Hematopoietic multipotent progenitor cell treated with erythropoietin and hydrocortisone succinate and interleukin-3 and kit ligand, for 4 days (in vitro differentiated cells): ENCODE results near the gene EVC.

ENCODE experiments used
- DNase-seq: peaks from one replicate; pipeline ENCODE4 v3.0.0-alpha.2; 2015

The EVC gene

GRCh38 chr4:5757954-5758353, 47.0 kb downstream of the EVC start:
- DNase-seq = no peak

- no peak for DNase-seq
These were observed 47.7 kb downstream of the EVC start for GRCh38 chr4:5758741-5759140.

GRCh38 chr4:5759236-5760075, 48.5 kb downstream of the EVC start:
- no peak for DNase-seq

GRCh38 chr4:5760246-5760645, 49.2 kb downstream of the EVC start:
- no peak for DNase-seq

DNA sequence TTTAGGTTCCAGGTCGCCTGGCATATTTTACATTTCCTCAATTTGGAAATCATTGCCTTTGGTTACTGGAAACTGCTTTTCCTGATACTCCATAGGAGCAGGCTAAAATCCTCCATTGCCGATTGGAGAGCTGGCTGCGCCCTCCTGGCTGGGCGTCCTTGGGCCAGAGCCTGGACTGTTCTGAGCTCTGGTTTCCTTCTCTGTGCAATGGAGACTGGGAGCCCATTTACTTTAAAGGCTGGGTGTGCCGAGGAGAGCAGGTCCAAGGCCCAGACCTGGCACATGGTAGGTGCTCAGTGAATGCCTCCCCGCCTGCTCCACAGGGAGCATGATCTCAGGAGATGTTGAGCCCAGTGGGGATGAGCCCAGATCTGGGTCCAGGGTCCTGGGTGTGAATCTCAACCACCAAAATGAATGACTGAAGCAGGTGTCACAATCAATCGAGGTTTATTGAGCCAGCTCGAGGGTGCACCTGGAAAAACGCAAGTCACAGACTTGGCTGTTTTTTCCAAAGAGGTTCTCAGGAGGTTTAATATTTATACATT, 50.0 kb downstream of the EVC start:
- no peak for DNase-seq

DNA sequence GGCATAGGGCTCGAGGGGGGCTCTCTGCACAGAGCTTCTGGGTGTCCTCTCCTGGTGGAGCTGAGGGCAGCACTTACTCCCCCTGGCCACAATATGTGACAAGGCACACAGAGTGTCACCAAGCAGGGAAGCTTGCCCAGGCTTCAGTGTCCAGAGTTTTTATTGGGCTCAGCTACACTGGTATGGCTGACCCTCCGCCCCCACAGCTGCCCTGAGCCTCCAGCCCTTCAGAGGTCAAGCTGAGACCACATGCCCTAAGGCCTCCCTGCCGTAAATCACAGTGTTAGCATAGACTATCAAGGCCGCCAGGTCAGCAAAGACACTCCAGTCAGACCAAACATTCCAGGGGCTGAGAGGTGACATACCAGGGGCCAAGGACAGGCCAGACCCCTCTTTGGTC, 59.0 kb downstream of the EVC start:
- DNase-seq = no peak

GRCh38 chr4:5772528-5773270, 61.7 kb downstream of the EVC start:
- no peak for DNase-seq

- DNase-seq = no peak
These were observed 62.2 kb downstream of the EVC start for GRCh38 chr4:5773271-5773555.

GRCh38 chr4:5774416-5775036, 63.5 kb downstream of the EVC start:
- DNase-seq = no peak

- no peak for DNase-seq
These were observed 65.5 kb downstream of the EVC start for GRCh38 chr4:5776510-5776909.

DNA sequence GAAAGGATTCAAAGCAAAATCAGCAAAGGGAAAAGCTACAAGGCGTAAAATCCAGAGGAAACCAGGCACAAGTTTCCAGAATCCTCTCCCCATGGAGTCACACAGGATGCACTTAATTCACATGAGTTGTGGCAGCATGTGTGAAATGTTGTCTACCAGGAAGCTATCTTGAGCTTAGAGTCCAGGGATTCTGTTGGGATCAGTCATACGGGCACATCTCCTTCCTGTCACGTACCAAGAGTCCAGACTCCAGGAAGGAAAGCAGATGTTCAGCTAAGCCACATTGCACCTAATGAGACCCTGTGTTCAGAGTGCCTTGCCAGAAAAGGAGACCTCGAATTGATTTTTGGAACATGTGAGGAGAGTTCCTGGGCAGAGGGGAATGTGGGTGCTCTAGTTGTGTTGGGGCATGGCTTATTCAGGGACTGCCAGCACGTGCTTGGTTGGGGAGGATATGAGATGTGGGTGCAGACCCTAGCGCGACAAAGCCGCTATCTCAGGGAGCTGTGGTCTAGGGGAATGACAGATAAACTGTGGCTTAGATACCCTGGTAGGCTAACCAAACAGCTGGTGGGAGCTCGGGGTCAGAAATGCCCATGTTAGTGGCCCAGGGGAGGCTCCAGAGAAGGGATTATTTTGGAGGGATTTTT, 70.0 kb downstream of the EVC start:
- no peak for DNase-seq

DNA sequence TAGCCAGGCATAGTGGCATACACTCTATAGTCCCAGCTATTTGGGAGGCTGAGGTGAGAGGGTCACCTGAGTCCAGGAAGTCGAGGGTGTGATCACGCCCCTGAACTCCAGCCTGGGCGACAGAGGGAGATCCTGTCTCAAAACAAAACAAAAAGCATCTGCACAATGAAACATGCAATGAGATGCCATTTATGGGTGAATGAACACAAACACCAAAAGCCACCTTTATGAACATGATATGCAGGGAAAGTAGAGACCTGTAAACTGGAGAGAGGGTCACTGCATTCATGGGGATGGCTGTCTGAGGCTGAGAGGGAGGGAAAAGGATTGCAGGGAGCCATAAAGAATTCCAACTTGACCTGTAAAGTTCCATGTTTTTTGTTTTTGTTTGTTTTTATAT, 70.7 kb downstream of the EVC start:
- no peak for DNase-seq

- no peak for DNase-seq
These were observed 72.0 kb downstream of the EVC start for GRCh38 chr4:5782829-5783476.

- DNase-seq = no peak
These were observed 72.5 kb downstream of the EVC start for GRCh38 chr4:5783486-5783885.

DNA sequence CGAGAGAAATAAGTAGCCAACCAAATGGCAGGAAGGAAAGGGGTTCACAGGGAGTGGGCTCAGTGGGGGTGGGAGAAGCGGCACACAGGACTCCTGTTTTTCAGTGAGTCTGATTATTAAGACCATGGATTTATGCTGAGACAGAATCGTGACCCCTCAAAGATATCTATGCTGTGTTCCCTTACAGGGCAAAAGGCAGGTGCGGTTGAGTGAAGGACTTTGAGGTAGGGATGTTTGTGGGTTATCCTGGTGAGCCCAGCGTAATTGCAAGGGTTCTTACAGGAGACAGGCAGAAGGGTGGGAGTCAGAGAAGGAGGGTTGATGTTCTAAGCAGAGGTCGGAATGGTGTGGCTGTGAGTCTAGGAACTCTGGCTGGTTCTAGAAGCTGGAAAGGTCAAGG, 73.0 kb downstream of the EVC start:
- DNase-seq = no peak

GRCh38 chr4:5784960-5785611, 74.1 kb downstream of the EVC start:
- no peak for DNase-seq

DNA sequence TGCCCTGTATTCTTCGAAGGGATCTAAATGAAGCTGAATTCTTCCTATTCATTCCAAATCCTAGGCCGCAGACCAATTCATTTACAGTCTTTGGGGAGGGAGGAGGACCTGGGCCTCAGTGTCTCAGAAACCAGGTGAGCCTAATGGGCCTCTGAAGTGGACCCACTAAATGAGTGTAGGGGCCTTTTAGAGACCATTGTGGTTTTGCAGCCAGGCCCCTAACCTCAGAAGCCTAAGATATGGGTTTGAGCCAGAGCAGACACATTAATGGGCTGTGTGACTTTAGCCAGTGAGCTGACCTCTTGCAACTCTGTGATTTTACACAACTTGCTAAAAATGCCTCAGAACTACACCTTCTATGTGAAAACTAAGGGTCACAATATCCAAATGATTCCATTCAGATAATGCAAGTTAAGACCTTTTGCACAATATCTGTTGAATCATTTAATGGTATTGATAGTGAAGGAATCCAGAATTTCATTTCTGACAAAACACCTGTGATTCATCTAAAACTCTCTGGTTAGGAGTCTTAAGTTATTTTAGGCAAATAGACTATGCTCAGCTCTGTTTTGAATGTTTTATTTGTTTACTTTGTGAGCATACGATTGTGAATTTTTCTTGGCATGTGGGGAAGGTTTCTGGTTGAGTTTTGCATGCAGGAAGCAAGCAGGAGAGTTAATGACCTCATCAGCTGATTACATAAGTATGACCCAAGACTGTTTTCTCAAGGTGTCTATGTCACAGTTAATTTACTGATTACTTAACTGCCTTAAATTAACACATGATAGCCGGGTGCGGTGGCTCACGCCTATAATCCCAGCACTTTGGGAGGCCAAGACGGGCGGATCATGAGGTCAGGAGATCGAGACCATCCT, 75.0 kb downstream of the EVC start:
- no peak for DNase-seq

- DNase-seq = no peak
These were observed 76.3 kb downstream of the EVC start for GRCh38 chr4:5787311-5787710.

GRCh38 chr4:5788144-5788543, 77.1 kb downstream of the EVC start:
- no peak for DNase-seq

DNA sequence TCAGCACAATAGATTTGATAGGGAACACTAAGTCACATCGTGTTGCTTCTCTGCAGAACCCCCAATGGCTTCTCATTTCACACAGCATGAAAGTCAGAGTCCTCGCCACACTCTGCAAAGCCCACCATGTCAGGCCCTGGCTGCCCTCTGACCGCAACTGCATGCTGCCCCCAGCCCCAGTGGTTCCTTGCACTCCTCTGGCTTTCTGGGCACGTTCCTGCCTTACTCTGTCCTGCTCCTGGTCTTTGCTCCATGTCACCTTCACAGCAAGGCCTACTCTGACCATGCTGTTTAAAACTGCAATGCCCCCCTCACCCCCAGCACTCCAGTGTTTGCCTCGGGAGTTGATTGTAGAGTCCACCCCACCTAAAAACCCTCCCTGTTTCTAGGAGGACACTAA, 78.1 kb downstream of the EVC start:
- DNase-seq = no peak

DNA sequence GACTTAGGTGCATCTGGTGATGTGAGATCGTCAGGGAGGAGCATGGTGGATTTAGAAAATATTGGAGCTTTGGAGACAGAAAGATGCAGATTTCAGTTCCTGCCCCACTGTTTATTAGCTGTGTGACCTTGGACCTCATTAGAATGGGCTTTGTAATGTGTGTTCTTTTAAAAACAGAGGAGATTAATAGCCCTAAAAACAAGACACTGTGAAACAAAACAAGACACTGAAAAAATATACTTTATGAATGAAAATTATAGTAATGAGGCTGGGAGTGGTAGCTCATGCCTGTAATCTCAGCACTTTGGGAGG, 79.5 kb downstream of the EVC start:
- no peak for DNase-seq

- DNase-seq = no peak
These were observed 80.7 kb downstream of the EVC start for GRCh38 chr4:5791654-5792053.
